Ovary (tissue), 3 donors: ENCODE results near the gene SSC5D.
"Not testable (repeated sequence)": the region's sequence is repeated elsewhere in the genome, so short reads cannot be mapped to it uniquely, and the experiment has no call there.

Experiments
- CTCF ChIP-seq, 3 donors: fragments of 450-650 bp in 2 of 3; fragments of 200-600 bp in 1 of 3; IDR thresholded peaks; one replicate each; pipeline versions ENCODE4 v1.5.1 to v1.8.0; 2016 to 2022; ENCODE audit warnings: antibody characterized with exemption in 3 of 3, mild to moderate bottlenecking in 1 of 3
- POLR2A ChIP-seq: fragments of 450-650 bp; IDR thresholded peaks from one replicate; pipeline ENCODE4 v1.6.1; 2017; ENCODE audit warnings: antibody characterized with exemption, mild to moderate bottlenecking, moderate library complexity
- donor health status: DM: no; HTN: no; CAD: no.

- not testable (repeated sequence) for TF ChIP-seq POLR2A; CTCF (IDR thresholded peaks at IDR 0.05)
Measured at GRCh38 chr19:55496820-55497219, 8.6 kb downstream of the SSC5D start.
